SIG-M5 treated with dmso at 0.1 percent for 504 hours (cell line): Measurements from ENCODE around the gene PLK3.
A peak's percentile ranks its signal among the peaks of the same experiment; 100 is the strongest.
"Not testable (repeated sequence)": the region's sequence is repeated elsewhere in the genome, so short reads cannot be mapped to it uniquely, and the experiment has no call there.

Experiments used
- DNase-seq: peaks from one replicate; lab custom pipeline; 2025; ENCODE audit not compliant: unreplicated experiment; lab: John Stamatoyannopoulos, UW

Gene PLK3

GRCh38 chr1:44808063-44808937 is 8.1 kb downstream of the PLK3 start, which contains the start of gene BTBD19:
BTBD19 (plus strand) TSS chr1:44808523; CDS start chr1:44808821, 298 bp downstream.
- no peak for DNase-seq

GRCh38 chr1:44808938-44809917 is 9.1 kb downstream of the PLK3 start:
- DNase-seq: peak; percentile 83

GRCh38 chr1:44810101-44810761 is 10.1 kb downstream of the PLK3 start:
- DNase-seq: no peak

- not testable (repeated sequence) for DNase-seq
Observed at GRCh38 chr1:44810762-44811105, 10.6 kb downstream of the PLK3 start.

- no peak for DNase-seq
Observed at GRCh38 chr1:44811234-44811633, 11.1 kb downstream of the PLK3 start.

- DNase-seq: no peak
Observed at GRCh38 chr1:44812822-44813543, 12.8 kb downstream of the PLK3 start.

GRCh38 chr1:44815926-44816325 is 15.7 kb downstream of the PLK3 start:
- not testable (repeated sequence) for DNase-seq

GRCh38 chr1:44817307-44817706 is 17.1 kb downstream of the PLK3 start:
- DNase-seq: no peak

GRCh38 chr1:44817771-44818495 is 17.8 kb downstream of the PLK3 start:
- no peak for DNase-seq

GRCh38 chr1:44819196-44819607 is 19.0 kb downstream of the PLK3 start:
- no peak for DNase-seq

- peak; percentile 93 for DNase-seq
Observed at GRCh38 chr1:44819608-44820327, 19.6 kb downstream of the PLK3 start.

- DNase-seq: no peak
Observed at GRCh38 chr1:44820328-44821239, 20.4 kb downstream of the PLK3 start.

GRCh38 chr1:44821240-44821715 is 21.1 kb downstream of the PLK3 start:
- no peak for DNase-seq

- no peak for DNase-seq
Observed at GRCh38 chr1:44822131-44822701, 22.0 kb downstream of the PLK3 start.

GRCh38 chr1:44822981-44823451 is 22.8 kb downstream of the PLK3 start:
- no peak for DNase-seq

- DNase-seq: not testable (repeated sequence)
Observed at GRCh38 chr1:44824392-44824791, 24.2 kb downstream of the PLK3 start.

- peak; percentile 50 for DNase-seq
Observed at GRCh38 chr1:44826375-44827196, 26.4 kb downstream of the PLK3 start.
